ENCODE measurements around the gene LENEP. TPM values are rescaled to one million over a fixed set of nuclear protein-coding genes. Genes with fewer than 3 reads are reported as not detected.
A peak's percentile ranks its signal among the peaks of the same experiment; 100 is the strongest.

LENEP gene
- total RNA-seq, 1 donor = not detected

DNA sequence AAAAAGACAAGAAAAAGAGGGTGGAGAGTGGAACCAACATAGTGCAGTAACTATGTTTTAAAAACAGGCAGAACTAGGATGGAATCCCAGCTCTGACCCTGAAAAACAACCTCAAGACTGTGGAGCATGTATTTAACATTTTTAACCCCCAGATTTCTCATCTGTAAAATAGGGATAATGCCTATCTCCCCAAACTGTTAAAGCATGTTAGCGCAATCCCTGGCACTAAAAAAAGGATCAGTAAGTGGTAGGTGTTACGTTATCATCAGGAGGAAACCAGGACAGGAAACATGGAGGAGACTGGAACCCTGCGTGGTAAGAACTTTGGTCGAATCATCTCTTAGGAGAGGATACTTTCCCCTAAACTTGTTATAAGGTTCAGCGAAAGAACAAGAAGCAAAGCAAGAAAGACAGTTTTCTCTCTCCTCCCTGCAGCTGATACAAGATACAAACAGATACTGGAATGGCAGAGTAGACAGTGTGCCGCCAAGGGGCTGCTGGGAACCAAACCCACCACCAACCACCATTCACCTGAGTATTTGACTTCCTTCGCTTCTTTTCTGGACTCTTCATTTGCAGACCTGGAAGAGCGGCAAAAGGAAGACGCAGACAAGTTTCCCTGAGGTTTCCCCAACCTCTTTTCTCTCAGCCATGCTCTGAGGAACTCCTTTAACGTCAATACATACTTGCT is 32.8 kb upstream of the LENEP start:
- TF ChIP-seq, protein P1, sequence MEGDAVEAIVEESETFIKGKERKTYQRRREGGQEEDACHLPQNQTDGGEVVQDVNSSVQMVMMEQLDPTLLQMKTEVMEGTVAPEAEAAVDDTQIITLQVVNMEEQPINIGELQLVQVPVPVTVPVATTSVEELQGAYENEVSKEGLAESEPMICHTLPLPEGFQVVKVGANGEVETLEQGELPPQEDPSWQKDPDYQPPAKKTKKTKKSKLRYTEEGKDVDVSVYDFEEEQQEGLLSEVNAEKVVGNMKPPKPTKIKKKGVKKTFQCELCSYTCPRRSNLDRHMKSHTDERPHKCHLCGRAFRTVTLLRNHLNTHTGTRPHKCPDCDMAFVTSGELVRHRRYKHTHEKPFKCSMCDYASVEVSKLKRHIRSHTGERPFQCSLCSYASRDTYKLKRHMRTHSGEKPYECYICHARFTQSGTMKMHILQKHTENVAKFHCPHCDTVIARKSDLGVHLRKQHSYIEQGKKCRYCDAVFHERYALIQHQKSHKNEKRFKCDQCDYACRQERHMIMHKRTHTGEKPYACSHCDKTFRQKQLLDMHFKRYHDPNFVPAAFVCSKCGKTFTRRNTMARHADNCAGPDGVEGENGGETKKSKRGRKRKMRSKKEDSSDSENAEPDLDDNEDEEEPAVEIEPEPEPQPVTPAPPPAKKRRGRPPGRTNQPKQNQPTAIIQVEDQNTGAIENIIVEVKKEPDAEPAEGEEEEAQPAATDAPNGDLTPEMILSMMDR (IDR thresholded peaks at IDR 0.05; ENCODE audit: extremely low read depth, low read depth, low read length) = no peak
- Histone ChIP-seq H3K27me3 (ENCODE audit: insufficient read depth, low read length) (no peaks in the 10 kb centered on the region), H2AFZ (ENCODE audit: low read length) (no peak overlapping the region), H3K4me3 (ENCODE audit: insufficient read depth, low read length) (peak overlapping the region; percentile 87), H3K4me2 (ENCODE audit: insufficient read depth, low read length) (peak overlapping the region; percentile 98), H4K20me1 (ENCODE audit: insufficient read depth, low read length) (peaks cover 10% of the 10 kb centered on the region), H3K27ac (ENCODE audit: low read depth, low read length) (peak overlapping the region; percentile 24), H3K36me3 (ENCODE audit: insufficient read depth, low read length) (peaks cover 46% of the 10 kb centered on the region), H3K79me2 (ENCODE audit: insufficient read depth, low read length) (peaks cover 19% of the 10 kb centered on the region), H3K4me1 (ENCODE audit: insufficient read depth, low read length) (peaks cover 31% of the 10 kb centered on the region), H3K9me3 (ENCODE audit: low read depth, low read length) (no peaks in the 10 kb centered on the region)
- peak; percentile 90 for DNase-seq (ENCODE audit: insufficient read length, low spot score, missing footprints)

DNA sequence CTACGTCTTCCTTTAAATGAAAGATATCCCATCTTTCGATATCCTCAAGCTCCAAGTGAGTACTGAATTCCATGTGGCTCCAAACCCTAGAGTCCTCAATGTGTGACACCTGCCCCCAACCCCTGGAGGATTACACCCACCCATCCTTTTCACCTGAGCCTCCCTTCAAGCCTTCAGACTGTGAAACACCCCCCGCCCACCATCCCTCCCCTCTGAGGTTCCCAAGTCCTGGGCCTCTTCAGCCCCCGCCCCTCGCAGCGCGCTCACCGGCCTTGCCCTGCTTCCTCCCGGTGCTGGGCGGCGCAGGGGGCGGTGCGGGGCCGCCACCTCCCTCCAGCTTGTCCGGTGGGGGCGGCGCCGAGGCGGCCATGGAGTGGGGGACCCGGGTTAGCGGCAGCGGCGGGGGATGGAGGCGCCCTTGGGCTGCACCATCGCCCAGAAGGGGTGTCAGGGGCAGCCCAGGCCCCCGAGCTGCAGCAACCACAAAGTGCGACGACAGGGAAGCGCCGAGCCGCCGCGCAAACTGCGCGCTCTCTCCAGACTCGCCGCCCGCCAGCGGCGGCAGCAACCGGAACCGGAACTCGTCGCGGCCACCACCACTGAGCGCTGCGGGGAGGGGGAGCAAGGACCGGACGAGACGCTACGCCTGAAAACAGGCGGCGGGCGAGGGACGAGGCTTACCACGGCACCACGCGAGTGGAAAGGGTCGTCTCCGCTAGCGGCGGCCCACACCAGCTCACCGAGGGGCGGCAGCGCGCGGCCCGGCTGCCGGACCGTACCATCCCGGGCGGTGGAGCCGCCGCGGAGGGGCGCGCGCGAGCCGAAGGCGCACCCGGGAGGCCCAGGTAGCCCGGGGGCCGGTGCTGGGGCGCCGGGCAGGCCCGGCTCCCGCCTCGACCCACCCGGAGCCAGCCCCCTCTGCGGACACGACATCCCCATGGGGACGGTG is 31.9 kb upstream of the LENEP start, which contains the start of gene PYGO2:
PYGO2 (minus strand) TSS at position 576 of the 949 bp plus-strand sequence; CDS start at position 370, 206 bp downstream.
- Histone ChIP-seq H2AFZ (ENCODE audit: low read length) (peak within 1 kb of the TSS; percentile 62), H3K79me2 (ENCODE audit: insufficient read depth, low read length) (peaks cover 28% of the 10 kb centered on the region), H3K4me3 (ENCODE audit: insufficient read depth, low read length) (peak within 1 kb of the TSS; percentile 87), H3K9me3 (ENCODE audit: low read depth, low read length) (no peaks in the 10 kb centered on the region), H3K36me3 (ENCODE audit: insufficient read depth, low read length) (peaks cover 55% of the 10 kb centered on the region), H3K4me1 (ENCODE audit: insufficient read depth, low read length) (peaks cover 25% of the 10 kb centered on the region), H4K20me1 (ENCODE audit: insufficient read depth, low read length) (peaks cover 15% of the 10 kb centered on the region), H3K27me3 (ENCODE audit: insufficient read depth, low read length) (no peaks in the 10 kb centered on the region), H3K4me2 (ENCODE audit: insufficient read depth, low read length) (peak within 1 kb of the TSS; percentile 98), H3K27ac (ENCODE audit: low read depth, low read length) (peak within 1 kb of the TSS; percentile 66)
- DNase-seq (ENCODE audit: insufficient read length, low spot score, missing footprints) = peak; percentile 98
- TF ChIP-seq, protein P1 (IDR thresholded peaks at IDR 0.05; ENCODE audit: extremely low read depth, low read depth, low read length) = peak; percentile 43

- H3K36me3 ChIP-seq (ENCODE audit: insufficient read depth, low read length) = peaks cover 63% of the 10 kb centered on the region
Measured at GRCh38 chr1:154962156-154962749, 31.1 kb upstream of the LENEP start.

More at GRCh38 chr1:154962156-154962749, 31.1 kb upstream of the LENEP start:
- Histone ChIP-seq H3K27ac (ENCODE audit: low read depth, low read length) (peak overlapping the region; percentile 66), H4K20me1 (ENCODE audit: insufficient read depth, low read length) (peaks cover 21% of the 10 kb centered on the region), H3K4me3 (ENCODE audit: insufficient read depth, low read length) (peak overlapping the region; percentile 87), H3K79me2 (ENCODE audit: insufficient read depth, low read length) (peaks cover 35% of the 10 kb centered on the region), H3K4me1 (ENCODE audit: insufficient read depth, low read length) (peaks cover 19% of the 10 kb centered on the region), H3K4me2 (ENCODE audit: insufficient read depth, low read length) (peak overlapping the region; percentile 98), H3K27me3 (ENCODE audit: insufficient read depth, low read length) (no peaks in the 10 kb centered on the region), H2AFZ (ENCODE audit: low read length) (no peak overlapping the region), H3K9me3 (ENCODE audit: low read depth, low read length) (no peaks in the 10 kb centered on the region)
- peak; percentile 74 for DNase-seq (ENCODE audit: insufficient read length, low spot score, missing footprints)
- TF ChIP-seq, protein P1 (IDR thresholded peaks at IDR 0.05; ENCODE audit: extremely low read depth, low read depth, low read length) = no peak

Data from osteoblast (primary cell).